Myometrial cell (primary cell): ENCODE results near the gene GABRG1. TPM values are rescaled to one million over a fixed set of nuclear protein-coding genes. Genes with fewer than 3 reads are reported as not detected.

ENCODE experiments used
- total RNA-seq: library from RNA; depleted of rRNA; stranded (reverse); fragments of >200 nt; gene quantifications from 2 replicates; pipeline ENCODE4 v1.2.3, GENCODE V29; 2015

Gene GABRG1
- total RNA-seq, result not detected in 2 replicates

GRCh38 chr4:46123913-46124755 is at the start of gene GABRG1:
Gene GABRG1, minus strand, starts transcription at chr4:46124054. Its CDS starts 141 bp downstream, at chr4:46123913.

